HepG2 (cell line): ENCODE data around the gene EMC8. TPM values are rescaled to one million over a fixed set of nuclear protein-coding genes. Genes with fewer than 3 reads are reported as not detected.

ENCODE experiments used
- AKNA ChIP-seq: sonication (generic); formaldehyde crosslinking; IDR thresholded peaks from 2 replicates; pipeline ENCODE4 v1.4.0; 2020; ENCODE audit warnings: missing genetic modification reagents, borderline replicate concordance
- BATF2 ChIP-seq: sonication (generic); formaldehyde crosslinking; IDR thresholded peaks from 2 replicates; pipeline ENCODE4 v1.8.0; 2022; ENCODE audit warnings: mild to moderate bottlenecking, missing genetic modification reagents, moderate library complexity
- DNMT1 ChIP-seq: sonication (generic); formaldehyde crosslinking; IDR thresholded peaks from 2 replicates; pipeline ENCODE4 v1.5.1; 2020; ENCODE audit warnings: mild to moderate bottlenecking, missing genetic modification reagents
- ETV6 ChIP-seq: sonication (generic); formaldehyde crosslinking; conservative IDR thresholded peaks from 2 replicates; pipeline ENCODE4 v1.4.0; 2020; ENCODE audit warnings: missing genetic modification reagents
- FLYWCH1 ChIP-seq: sonication (generic); formaldehyde crosslinking; IDR thresholded peaks from 2 replicates; pipeline ENCODE4 v1.8.1; 2023; ENCODE audit warnings: mild to moderate bottlenecking, missing genetic modification reagents
- FOSL2 ChIP-seq: sonication (generic); formaldehyde crosslinking; IDR thresholded peaks from 2 replicates; pipeline ENCODE4 v1.4.0; 2020; ENCODE audit warnings: missing genetic modification reagents
- GABPA ChIP-seq, 2 experiments: IDR thresholded peaks; 2 replicates each; pipeline ENCODE4 v1.6.1; 2011 to 2016; ENCODE audit warnings: low read depth in 2 of 2, low read length in 1 of 2, missing biosample characterization in 1 of 2, missing genetic modification characterization in 1 of 2
- MEIS2 ChIP-seq: sonication (generic); formaldehyde crosslinking; IDR thresholded peaks from 2 replicates; pipeline ENCODE4 v1.9.0; 2021; ENCODE audit warnings: mild to moderate bottlenecking, missing genetic modification reagents
- MTF1 ChIP-seq: sonication (generic); formaldehyde crosslinking; IDR thresholded peaks from 2 replicates; pipeline ENCODE4 v1.5.0; 2020; ENCODE audit warnings: missing genetic modification reagents
- NAIF1 ChIP-seq: sonication (generic); formaldehyde crosslinking; IDR thresholded peaks from 2 replicates; pipeline ENCODE4 v1.5.0; 2020; ENCODE audit warnings: mild to moderate bottlenecking, missing genetic modification reagents, borderline replicate concordance
- NR2C2 ChIP-seq: sonication (generic); formaldehyde crosslinking; IDR thresholded peaks from 2 replicates; pipeline ENCODE4 v1.4.0; 2020; ENCODE audit warnings: missing genetic modification reagents, mild to moderate bottlenecking, moderate library complexity, borderline replicate concordance
- RELA ChIP-seq: sonication (generic); formaldehyde crosslinking; IDR thresholded peaks from 2 replicates; pipeline ENCODE4 v1.4.0; 2020; ENCODE audit warnings: missing genetic modification reagents
- RFX5 ChIP-seq: IDR thresholded peaks from 2 replicates; pipeline ENCODE4 v1.6.1; 2011; ENCODE audit warnings: low read depth, low read length, improper control_type of control experiment
- SIX4 ChIP-seq: sonication (generic); formaldehyde crosslinking; IDR thresholded peaks from 2 replicates; pipeline ENCODE4 v1.4.0; 2020; ENCODE audit warnings: missing genetic modification reagents
- SP4 ChIP-seq: sonication (generic); formaldehyde crosslinking; IDR thresholded peaks from 2 replicates; pipeline ENCODE4 v1.8.1; 2023; ENCODE audit warnings: mild to moderate bottlenecking, missing genetic modification reagents
- SSRP1 ChIP-seq: IDR thresholded peaks from 2 replicates; pipeline ENCODE4 v1.6.1; 2016; ENCODE audit warnings: control low read depth
- ZNF121 ChIP-seq: sonication (generic); formaldehyde crosslinking; IDR thresholded peaks from 2 replicates; pipeline ENCODE4 v1.5.0; 2020; ENCODE audit warnings: mild to moderate bottlenecking, missing genetic modification reagents
- ZNF17 ChIP-seq: sonication (generic); formaldehyde crosslinking; IDR thresholded peaks from 2 replicates; pipeline ENCODE4 v1.5.0; 2020; ENCODE audit warnings: mild to moderate bottlenecking, missing genetic modification reagents
- ZNF20 ChIP-seq: sonication (generic); formaldehyde crosslinking; IDR thresholded peaks from 2 replicates; pipeline ENCODE4 v1.4.0; 2020; ENCODE audit warnings: mild to moderate bottlenecking, moderate library complexity, missing genetic modification reagents
- ZNF329 ChIP-seq: sonication (generic); formaldehyde crosslinking; IDR thresholded peaks from 2 replicates; pipeline ENCODE4 v1.9.0; 2021; ENCODE audit warnings: low read depth, mild to moderate bottlenecking, missing genetic modification reagents
- ZNF431 ChIP-seq: sonication (generic); formaldehyde crosslinking; IDR thresholded peaks from 2 replicates; pipeline ENCODE4 v1.9.0; 2022; ENCODE audit warnings: missing genetic modification reagents, low read depth, mild to moderate bottlenecking, borderline replicate concordance
- ZNF546 ChIP-seq: sonication (generic); formaldehyde crosslinking; conservative IDR thresholded peaks from 2 replicates; pipeline ENCODE4 v1.8.1; 2023; ENCODE audit warnings: mild to moderate bottlenecking, missing genetic modification reagents
- ZNF674 ChIP-seq: sonication (generic); formaldehyde crosslinking; IDR thresholded peaks from 2 replicates; pipeline ENCODE4 v1.5.0; 2020; ENCODE audit warnings: low read depth, mild to moderate bottlenecking, missing genetic modification reagents
- polyA plus RNA-seq, 8 experiments: library from polyadenylated mRNA; depleted of rRNA in 3 of 8; stranded (reverse) in 7 of 8; unstranded in 1 of 8; fragments of >200 nt; fragmentation: Illumina TruSeq in 4 of 8; extraction: Trizol in 4 of 8; gene quantifications; 2 replicates each; pipeline versions ENCODE4 v1.2.1 to v1.2.3, GENCODE V29; 2011 to 2016; ENCODE audit warnings: low read depth in 4 of 8, missing spikeins in 1 of 8, mixed read lengths in 1 of 8; ENCODE audit not compliant: insufficient read depth in 1 of 8
- total RNA-seq, 5 experiments: library from RNA; depleted of rRNA; stranded (reverse); fragments of >200 nt; fragmentation: Illumina TruSeq; extraction: Trizol; gene quantifications; 2 replicates each; pipeline ENCODE4 v1.2.3, GENCODE V29; 2016; ENCODE audit warnings: low read depth in 1 of 5

The EMC8 gene
- total and polyA plus RNA-seq, 2 of the 13 experiments (the other 11 are each of a cell fraction or from before 2014, with no cell fraction given): 55.0 to 76.0 TPM

GRCh38 chr16:85847681-85848601, 48.6 kb upstream of the EMC8 start (continued):
- no peak for TF ChIP-seq AKNA (CRISPR knock-in tag)
- peak; percentile 85; the same call in 1 of the 2 replicates for TF ChIP-seq ETV6 (CRISPR knock-in tag)
- TF ChIP-seq NR2C2 (CRISPR knock-in tag): peak; percentile 83
- no peak; the same call in 1 of the 2 replicates for TF ChIP-seq DNMT1 (CRISPR knock-in tag)
- no peak for TF ChIP-seq ZNF674 (CRISPR knock-in tag)
- peak; percentile 80 for TF ChIP-seq NAIF1 (CRISPR knock-in tag)
- TF ChIP-seq MEIS2 (CRISPR knock-in tag): 0 out of 2 replicates have a peak, but pooled peaks have one; percentile 39
- TF ChIP-seq FOSL2 (CRISPR knock-in tag): peak; percentile 75
- TF ChIP-seq ZNF431 (CRISPR knock-in tag): no peak; the same call in 1 of the 2 replicates
- TF ChIP-seq ZNF329 (CRISPR knock-in tag): peak; percentile 66; the same call in 1 of the 2 replicates
- TF ChIP-seq ZNF17 (CRISPR knock-in tag): no peak
- TF ChIP-seq ZNF20: no peak
- TF ChIP-seq BATF2 (CRISPR knock-in tag): peak; percentile 88; the same call in 1 of the 2 replicates
- peak; percentile 65; the same call in 1 of the 2 replicates for TF ChIP-seq ZNF121
- TF ChIP-seq FLYWCH1 (CRISPR knock-in tag): no peak
- TF ChIP-seq MTF1 (CRISPR knock-in tag): no peak
- TF ChIP-seq RELA: 0 out of 2 replicates have a peak, but pooled peaks have one; percentile 63
- TF ChIP-seq SSRP1 (CRISPR knock-in tag): no peak
- TF ChIP-seq RFX5: no peak
- no peak for TF ChIP-seq SP4 (CRISPR knock-in tag)
- peak; percentile 33; the same call in 1 of the 2 replicates for TF ChIP-seq ZNF546 (CRISPR knock-in tag)
- peak; percentile 93 for TF ChIP-seq SIX4
- peak; percentile 36; the same call in 1 of the 2 replicates for TF ChIP-seq GABPA (IDR thresholded peaks at IDR 0.05; ENCODE audit: low read depth, low read length)
- peak; percentile 84 for TF ChIP-seq GABPA (CRISPR knock-in tag; IDR thresholded peaks at IDR 0.05; ENCODE audit: low read depth)
